Measurements from ENCODE around the gene EVI5. TPM values are rescaled to one million over a fixed set of nuclear protein-coding genes. Genes with fewer than 3 reads are reported as not detected.
"Not testable (repeated sequence)": the region's sequence is repeated elsewhere in the genome, so short reads cannot be mapped to it uniquely, and the experiment has no call there.

The EVI5 gene
- total RNA-seq, 2 donors from 2014 or later: 24.8 to 42.6 TPM

DNA sequence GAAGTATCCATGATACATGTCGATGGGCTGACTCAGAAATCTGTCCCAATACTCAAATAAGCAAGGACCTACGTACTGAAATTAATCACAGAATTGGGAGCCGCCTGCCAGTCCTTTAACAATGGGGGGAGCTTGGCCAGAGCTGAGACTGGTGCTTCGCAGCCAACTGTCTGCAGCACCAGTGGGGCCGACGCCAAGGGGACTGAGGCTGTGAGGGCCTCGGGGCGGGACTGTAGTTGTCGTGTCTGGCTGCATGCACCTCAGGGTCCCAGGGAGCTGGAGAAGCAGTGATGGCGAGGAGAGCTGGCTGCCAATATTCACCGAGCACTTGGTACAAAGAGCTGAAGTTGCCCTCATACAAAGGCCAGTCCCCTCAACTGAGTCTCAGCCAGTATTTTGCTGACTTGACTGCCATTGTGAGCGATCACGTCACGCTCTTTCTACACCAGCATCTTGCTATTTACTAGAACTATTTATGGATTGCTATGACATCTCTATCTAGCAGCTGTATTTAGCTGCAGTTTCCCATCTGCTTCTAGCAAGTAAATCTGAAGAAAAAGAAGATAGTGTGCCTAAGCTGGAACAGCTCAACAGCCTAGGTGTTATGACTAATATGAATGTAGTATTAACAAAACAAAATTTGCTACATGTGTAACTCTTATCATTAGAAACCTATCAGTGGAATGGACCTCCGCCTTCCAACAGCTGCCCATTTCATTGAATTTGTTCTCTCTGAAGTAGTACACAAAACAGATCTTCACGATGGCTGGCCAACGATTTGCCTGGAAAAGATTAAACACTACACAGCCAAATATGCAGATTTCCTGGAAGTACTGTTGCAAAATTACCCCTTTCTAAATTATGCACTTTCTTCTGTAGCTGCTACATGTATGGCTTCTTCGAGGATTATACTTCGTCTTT is 29.1 kb downstream of the EVI5 start:
- ATAC-seq (peak; percentile 88 to 93), DNase-seq (peak; percentile 86)
- intact Hi-C loops (cut with DNase I): loop anchor here in 1 of 2 donors (10.0 kb wide), 1 partner anchor 59 kb away; no protein-coding TSS in a partner anchor

- DNase-seq (no peak), ATAC-seq (no peak)
- intact Hi-C loops (cut with DNase I): loop anchor here in 1 of 2 donors (10.0 kb wide), 1 partner anchor 60 kb away; no protein-coding TSS in a partner anchor
Measured at GRCh38 chr1:92754719-92755050, 30.2 kb downstream of the EVI5 start.

GRCh38 chr1:92754000-92754718 is 30.7 kb downstream of the EVI5 start:
- DNase-seq (no peak), ATAC-seq (peak in 1 of 2 donors; percentile 8)
- intact Hi-C loops (cut with DNase I): loop anchor here in 1 of 2 donors (10.0 kb wide), 1 partner anchor 61 kb away; no protein-coding TSS in a partner anchor

DNA sequence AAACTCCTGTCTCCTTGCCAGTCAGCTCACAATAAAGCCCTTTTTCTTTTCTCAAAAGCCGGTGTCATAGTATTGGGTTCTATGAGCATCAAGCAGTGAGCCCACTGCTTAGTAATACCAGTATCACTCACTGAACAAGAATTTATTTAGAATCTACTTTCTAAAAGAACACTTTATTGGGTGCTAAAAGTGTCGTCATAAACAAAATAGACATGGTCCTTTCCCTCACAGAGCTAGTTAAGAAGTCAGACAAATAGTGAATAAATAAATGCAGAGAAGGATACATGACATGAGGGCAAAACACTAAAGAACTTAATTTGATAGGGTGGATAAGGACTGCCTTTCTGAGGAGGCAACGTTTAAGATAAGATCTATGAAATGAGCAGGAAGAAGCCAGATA is 32.2 kb downstream of the EVI5 start:
- intact Hi-C loops (cut with DNase I): loop anchor here in 1 of 2 donors (10.0 kb wide), 1 partner anchor 62 kb away; no protein-coding TSS in a partner anchor
- DNase-seq: no peak
- ATAC-seq: no peak

DNA sequence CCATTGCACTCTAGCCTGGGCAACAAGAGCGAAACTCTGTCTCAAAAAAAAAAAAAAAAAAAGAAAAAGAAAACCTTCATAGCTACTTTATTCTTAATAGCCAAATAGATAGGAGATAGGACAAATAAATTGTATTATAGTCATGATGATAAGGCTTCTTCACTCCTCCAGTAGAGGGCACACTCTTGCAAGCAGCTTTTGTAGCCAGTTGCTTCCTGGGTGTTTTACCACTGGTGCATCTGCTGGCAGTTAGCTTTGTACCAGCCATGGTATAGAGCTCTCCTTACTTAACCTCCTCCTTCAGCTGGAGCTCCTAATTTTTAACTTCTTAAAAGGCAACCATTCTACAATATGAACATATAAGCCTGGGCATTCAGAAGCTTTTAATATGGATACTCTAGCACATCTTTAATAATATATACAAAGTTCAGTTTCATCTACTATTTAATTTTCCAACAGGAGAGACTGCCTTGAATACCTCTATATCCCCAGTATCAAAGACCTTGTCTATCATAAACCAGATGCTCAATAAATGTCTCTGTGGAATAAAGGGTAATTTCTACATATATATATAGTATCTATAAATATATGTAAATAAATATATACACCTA is 35.8 kb downstream of the EVI5 start:
- DNase-seq (no peak), ATAC-seq (peak; percentile 53 to 59)
- intact Hi-C loops (cut with DNase I): loop anchor here in 1 of 2 donors (2.0 kb wide), 1 partner anchor 70 kb away; no protein-coding TSS in a partner anchor

- no peak for ATAC-seq
- intact Hi-C loops (cut with DNase I): loop anchor here in 1 of 2 donors (2.0 kb wide), 1 partner anchor 71 kb away; no protein-coding TSS in a partner anchor
Measured at GRCh38 chr1:92748138-92748537, 36.8 kb downstream of the EVI5 start.

DNA sequence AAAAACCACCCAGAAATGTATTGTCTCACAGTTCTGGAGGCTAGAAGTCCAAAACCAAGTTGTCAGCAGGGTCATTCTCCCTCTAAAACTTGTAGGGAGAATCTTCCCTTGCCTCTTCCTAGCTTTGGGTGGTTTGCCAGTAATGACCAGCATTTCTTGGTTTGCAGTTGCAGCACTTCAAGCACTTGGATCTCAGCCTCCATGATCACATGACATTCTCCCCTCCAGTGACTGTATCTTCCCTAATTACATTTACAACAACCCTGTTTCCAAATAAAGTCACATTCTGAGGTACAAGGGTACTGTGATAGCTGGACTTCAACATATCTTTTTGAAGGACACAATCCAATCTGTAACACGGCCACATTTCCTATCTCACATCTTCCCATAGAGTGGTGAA is 37.2 kb downstream of the EVI5 start:
- ATAC-seq: peak; percentile 27 to 34
- no peak for DNase-seq
- intact Hi-C loops (cut with DNase I): loop anchor here in 1 of 2 donors (2.0 kb wide), 1 partner anchor 71 kb away; no protein-coding TSS in a partner anchor

More at GRCh38 chr1:92748138-92748537, 36.8 kb downstream of the EVI5 start:
- DNase-seq: no peak

DNA sequence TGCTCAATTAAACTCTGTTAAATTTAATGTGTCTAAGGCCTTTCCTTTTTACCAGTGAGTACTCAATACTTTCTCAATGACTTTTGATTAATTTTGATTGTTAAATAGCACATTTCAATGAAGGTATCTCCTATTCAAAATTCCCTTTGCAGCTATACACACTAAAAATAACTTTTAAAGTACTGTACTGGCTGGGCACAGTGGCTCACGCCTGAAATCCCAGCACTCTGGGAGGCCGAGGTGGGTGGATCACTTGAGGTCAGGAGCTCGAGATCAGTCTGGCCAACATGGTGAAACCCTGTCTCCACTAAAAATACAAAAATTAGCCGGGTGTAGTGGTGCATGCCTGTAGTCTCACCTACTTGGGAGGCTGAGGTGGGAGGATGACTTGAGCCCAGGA is 38.7 kb downstream of the EVI5 start:
- DNase-seq; intact Hi-C loops (cut with DNase I); ATAC-seq: not testable (repeated sequence)

- intact Hi-C loops (cut with DNase I): no loop called here
- ATAC-seq (no peak), DNase-seq (no peak)
Measured at GRCh38 chr1:92743221-92743620, 41.7 kb downstream of the EVI5 start.

DNA sequence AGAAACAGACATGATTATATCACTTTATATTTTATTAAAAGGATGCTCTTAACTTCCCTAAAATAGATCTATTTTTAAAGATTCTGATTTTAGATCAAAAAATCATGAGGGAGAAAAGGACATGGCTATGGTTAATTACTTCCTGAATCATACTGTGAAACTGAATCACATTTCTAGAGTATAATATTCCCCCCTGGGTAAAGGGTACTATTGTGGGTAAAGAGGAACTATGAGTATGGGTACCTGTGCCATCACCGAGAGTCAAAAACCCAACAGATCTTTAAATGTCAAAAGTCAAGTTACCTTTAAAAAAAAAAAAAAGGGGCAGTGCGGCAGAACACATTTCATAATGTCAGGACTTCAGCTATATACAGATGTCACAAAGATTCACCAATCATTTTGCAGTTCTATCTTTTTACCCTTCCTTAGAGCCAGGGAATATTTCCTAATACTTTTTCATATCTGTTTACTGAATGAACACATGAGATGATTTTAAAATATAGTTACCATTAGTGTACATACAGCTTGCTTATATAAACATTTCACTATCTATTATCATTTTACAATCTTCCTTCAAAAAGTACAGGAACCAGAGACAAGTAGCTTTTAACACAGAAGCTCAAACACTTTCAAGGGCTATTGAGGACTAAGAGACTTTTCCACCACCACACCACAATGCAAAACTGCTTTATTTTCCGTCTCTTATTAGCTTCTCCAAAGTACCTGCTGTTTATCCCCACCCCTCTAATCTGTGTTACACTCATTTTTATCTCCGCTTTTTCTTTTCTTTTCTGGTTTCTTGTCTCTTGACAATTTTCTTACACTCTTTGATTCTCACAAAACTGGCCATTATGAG is 45.0 kb downstream of the EVI5 start:
- no peak for DNase-seq
- no peak for ATAC-seq
- intact Hi-C loops (cut with DNase I): no loop called here

DNA sequence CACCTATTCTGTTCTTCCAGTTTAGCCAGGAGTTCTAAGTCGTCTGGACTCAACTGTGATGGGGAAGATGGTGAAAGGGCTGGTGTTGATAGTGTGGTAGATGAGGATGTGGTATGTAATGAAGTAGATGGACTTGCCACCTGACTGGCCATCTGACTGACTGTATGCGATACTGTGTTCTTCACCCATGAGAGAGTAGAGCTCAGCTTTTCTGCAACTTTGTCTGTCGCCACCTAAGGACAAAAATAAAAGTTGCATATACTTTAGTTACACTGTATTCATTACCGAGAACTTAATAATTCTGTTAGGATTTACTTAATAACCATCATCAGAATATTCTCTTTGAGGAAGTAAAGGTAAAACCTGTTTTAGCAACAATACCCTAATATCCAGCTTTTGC is 48.5 kb downstream of the EVI5 start:
- ATAC-seq: no peak
- intact Hi-C loops (cut with DNase I): no loop called here
- no peak for DNase-seq

- DNase-seq (no peak), ATAC-seq (no peak)
- intact Hi-C loops (cut with DNase I): no loop called here
Measured at GRCh38 chr1:92730476-92730875, 54.4 kb downstream of the EVI5 start.

DNA sequence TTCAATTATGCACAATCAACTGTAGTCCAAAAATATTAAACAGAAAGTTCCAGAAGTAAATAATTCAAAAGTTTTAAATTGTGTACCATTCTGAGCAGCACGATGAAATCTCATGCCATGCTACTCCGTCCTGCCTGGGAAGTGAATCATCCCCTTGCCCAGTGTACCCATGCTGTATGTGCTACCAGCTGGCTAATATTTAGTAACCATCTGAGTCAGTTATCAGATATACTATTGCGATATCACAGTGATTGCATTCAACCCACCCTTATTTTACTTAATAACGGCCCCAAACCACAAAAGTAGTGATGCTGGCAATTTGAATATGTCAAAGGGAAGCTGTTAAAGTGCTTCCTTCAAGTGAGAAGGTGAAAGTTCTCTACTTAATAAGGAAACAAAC is 56.2 kb downstream of the EVI5 start:
- ATAC-seq (peak in 1 of 2 donors; percentile 39), DNase-seq (no peak)
- intact Hi-C loops (cut with DNase I): no loop called here

DNA sequence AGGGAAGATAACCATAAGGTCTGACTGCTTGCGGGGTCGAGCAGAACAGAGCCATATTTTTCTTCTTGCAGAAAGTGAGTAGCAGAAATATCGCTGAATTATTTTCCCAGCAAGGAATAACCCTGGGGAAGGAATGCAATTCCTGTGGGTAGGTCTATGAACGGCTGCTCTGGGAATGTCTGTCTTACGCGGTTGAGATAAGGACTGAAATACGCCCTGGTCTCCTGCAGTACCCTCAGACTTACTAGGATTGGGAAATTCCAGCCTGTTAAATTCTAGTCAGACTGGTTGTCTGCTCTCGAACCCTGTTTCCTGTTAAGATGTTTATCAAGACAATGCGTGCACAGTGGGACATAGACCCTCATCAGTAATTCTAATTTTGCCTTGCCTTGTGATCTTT is 61.2 kb downstream of the EVI5 start:
- ATAC-seq; DNase-seq; intact Hi-C loops (cut with DNase I): not testable (repeated sequence)

DNA sequence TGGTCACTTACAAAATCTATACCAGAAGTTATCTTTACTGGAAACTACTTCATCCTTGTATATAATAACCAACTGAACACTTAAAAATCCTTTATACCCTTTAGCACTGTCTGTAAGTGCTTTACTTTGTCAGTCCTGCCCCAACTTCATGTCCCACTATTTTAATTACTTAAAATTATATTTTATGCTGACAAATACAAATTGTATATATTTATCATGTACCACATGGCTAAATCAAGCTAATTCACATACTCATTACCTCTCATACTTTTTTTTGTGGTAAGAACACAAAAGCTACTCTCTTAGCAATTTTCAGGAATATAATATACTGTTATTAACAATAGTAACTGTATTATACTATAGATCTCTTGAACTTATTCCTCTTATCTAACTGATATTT is 63.0 kb downstream of the EVI5 start:
- DNase-seq (no peak), ATAC-seq (no peak)
- intact Hi-C loops (cut with DNase I): no loop called here

GRCh38 chr1:92721157-92721556 is 63.8 kb downstream of the EVI5 start:
- ATAC-seq; DNase-seq; intact Hi-C loops (cut with DNase I): not testable (repeated sequence)

- not testable (repeated sequence) for ATAC-seq, DNase-seq
Measured at GRCh38 chr1:92715476-92715951, 69.4 kb downstream of the EVI5 start.

GRCh38 chr1:92713939-92714338 is 71.0 kb downstream of the EVI5 start:
- ATAC-seq (no peak), DNase-seq (no peak)
- intact Hi-C loops (cut with DNase I): no loop called here

More at GRCh38 chr1:92715476-92715951, 69.4 kb downstream of the EVI5 start:
- intact Hi-C loops (cut with DNase I): not testable (repeated sequence)
